Colonic mucosa (tissue), 4 donors: ENCODE results near the gene ZC3H7A. TPM values are rescaled to one million over a fixed set of nuclear protein-coding genes. Genes with fewer than 3 reads are reported as not detected.
"Not testable (repeated sequence)": the region's sequence is repeated elsewhere in the genome, so short reads cannot be mapped to it uniquely, and the experiment has no call there.

Source experiments
- DNase-seq: peaks from one replicate; pipeline ENCODE4 v3.0.0-alpha.2; 2020
- H3K27ac ChIP-seq: fragments of 200-600 bp; one replicate; pipeline ENCODE4 v1.8.0; 2021
- H3K27me3 ChIP-seq: fragments of 200-600 bp; one replicate; pipeline ENCODE4 v1.8.0; 2021
- H3K36me3 ChIP-seq: fragments of 200-600 bp; one replicate; pipeline ENCODE4 v1.8.0; 2021
- H3K4me1 ChIP-seq: fragments of 200-600 bp; one replicate; pipeline ENCODE4 v1.8.0; 2021; ENCODE audit warnings: mild to moderate bottlenecking
- H3K4me3 ChIP-seq: fragments of 200-600 bp; one replicate; pipeline ENCODE4 v1.8.0; 2021
- H3K9ac ChIP-seq, 2 donors: one replicate each; pipeline ENCODE4 v1.7.0; 2013; ENCODE audit warnings: control low read depth in 2 of 2, low read depth in 2 of 2, low read length in 2 of 2
- H3K9me3 ChIP-seq: fragments of 200-600 bp; one replicate; pipeline ENCODE4 v1.8.0; 2021
- CTCF ChIP-seq: fragments of 200-600 bp; IDR thresholded peaks from one replicate; pipeline ENCODE4 v1.8.0; 2022; ENCODE audit warnings: antibody characterized with exemption, mild to moderate bottlenecking
- intact Hi-C: fragments of 100-400 bp; cut with DNase I; formaldehyde crosslinking; loops from one replicate; pipeline ENCODE4 v1.14.1; 2022
- total RNA-seq, 2 donors: library from RNA; stranded (reverse); fragmentation: NEBNext Ultra II Directional in 1 of 2; extraction: Animal tissue kit (Norgen Biotek cat#: 25700) in 1 of 2; gene quantifications; one replicate each; pipeline ENCODE4 v1.2.1, GENCODE V29; 2021
- donor health status: healthy.
- donor health status: DM: no; HTN: no; CAD: no.
- donor health status: DM: no; HTN: no; CAD: no.

The ZC3H7A gene
- total RNA-seq, 2 donors from 2014 or later, result 40.2 to 47.1 TPM

GRCh38 chr16:11828696-11829095 lies 31.6 kb upstream of the ZC3H7A start:
- no peaks in the 10 kb centered on the region for H3K4me1 ChIP-seq
- H3K27ac ChIP-seq, result no peak overlapping the region
- no peaks in the 10 kb centered on the region for H3K27me3 ChIP-seq
- intact Hi-C loops, result no loop called here
- no peak for DNase-seq
- H3K9ac ChIP-seq, result no peak overlapping the region
- TF ChIP-seq CTCF, result no peak
- no peak overlapping the region for H3K4me3 ChIP-seq
- H3K36me3 ChIP-seq, result no peaks in the 10 kb centered on the region
- no peaks in the 10 kb centered on the region for H3K9me3 ChIP-seq

DNA sequence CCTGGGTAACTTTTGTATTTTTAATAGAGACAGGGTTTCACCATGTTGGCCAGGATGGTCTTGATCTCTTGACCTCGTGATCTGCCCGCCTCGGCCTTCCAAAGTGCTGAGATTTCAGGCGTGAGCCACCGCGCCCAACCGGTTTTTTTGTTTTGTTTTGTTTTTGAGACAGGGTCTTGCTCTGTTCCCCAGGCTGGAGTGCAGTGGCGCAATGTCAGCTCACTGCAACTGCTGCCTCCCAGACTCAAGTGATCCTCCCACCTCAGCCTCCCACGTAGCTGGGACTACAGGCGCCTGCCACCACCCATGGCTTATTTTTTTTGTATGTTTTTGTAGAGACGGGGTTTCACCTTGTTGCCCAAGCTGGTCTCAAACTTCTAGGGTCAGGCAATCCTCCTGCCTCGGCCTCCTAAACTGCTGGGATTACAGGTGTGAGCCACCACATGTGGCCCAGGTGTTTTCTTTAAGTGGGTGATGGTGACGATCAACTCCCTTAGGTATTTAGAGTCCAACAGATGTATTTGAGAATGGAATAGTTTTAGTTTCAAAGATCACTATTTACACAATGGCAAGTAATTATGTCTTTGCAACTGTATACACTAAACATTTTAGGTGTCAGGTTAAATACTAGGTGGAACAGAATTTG lies 28.6 kb upstream of the ZC3H7A start:
- H3K36me3 ChIP-seq, intact Hi-C loops, DNase-seq: not testable (repeated sequence)

GRCh38 chr16:11824362-11824761 lies 27.3 kb upstream of the ZC3H7A start:
- TF ChIP-seq CTCF, result no peak
- Histone ChIP-seq H3K27ac (no peak overlapping the region), H3K9ac (no peak overlapping the region), H3K4me3 (no peak overlapping the region), H3K9me3 (no peaks in the 10 kb centered on the region), H3K36me3 (no peaks in the 10 kb centered on the region), H3K4me1 (no peaks in the 10 kb centered on the region), H3K27me3 (no peaks in the 10 kb centered on the region)
- intact Hi-C loops, result no loop called here
- no peak for DNase-seq

More for the DNA sequence above, 28.6 kb upstream of the ZC3H7A start:
- not testable (repeated sequence) for H3K4me3 ChIP-seq, H3K4me1 ChIP-seq, H3K27ac ChIP-seq, H3K27me3 ChIP-seq, H3K9me3 ChIP-seq, H3K9ac ChIP-seq

DNA sequence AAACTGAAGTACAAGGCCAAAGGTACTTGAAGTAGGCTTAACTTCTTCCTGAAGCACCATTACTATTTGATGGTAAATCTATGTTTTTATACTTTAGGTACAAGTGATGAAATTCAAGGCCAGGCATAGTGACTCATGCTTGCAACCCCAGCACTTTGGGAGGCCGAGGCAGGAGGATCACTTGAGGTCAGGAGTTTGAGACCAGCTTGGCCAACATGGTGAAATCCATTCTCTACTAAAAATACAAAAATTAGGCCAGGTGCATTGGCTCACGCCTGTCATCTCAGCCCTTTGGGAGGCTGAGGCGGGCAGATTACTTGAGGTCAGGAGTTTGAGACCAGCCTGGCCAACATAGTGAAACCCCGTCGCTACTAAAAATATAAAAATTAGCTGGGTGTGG lies 26.6 kb upstream of the ZC3H7A start:
- H3K27ac ChIP-seq, H3K4me3 ChIP-seq, H3K4me1 ChIP-seq, H3K9ac ChIP-seq, intact Hi-C loops, H3K9me3 ChIP-seq, DNase-seq, H3K36me3 ChIP-seq, H3K27me3 ChIP-seq: not testable (repeated sequence)

- H3K36me3 ChIP-seq, result no peaks in the 10 kb centered on the region
- no peak for DNase-seq
- no peak overlapping the region for H3K27ac ChIP-seq
- no peak for TF ChIP-seq CTCF
- no peaks in the 10 kb centered on the region for H3K27me3 ChIP-seq
- intact Hi-C loops, result loop anchor here (10.0 kb wide), 2 partner anchors 285 to 425 kb away; no protein-coding TSS in a partner anchor
- no peaks in the 10 kb centered on the region for H3K4me1 ChIP-seq
- H3K9ac ChIP-seq, result no peak overlapping the region
- H3K9me3 ChIP-seq, result no peaks in the 10 kb centered on the region
- H3K4me3 ChIP-seq, result no peak overlapping the region
Measured at GRCh38 chr16:11819798-11820197, 22.7 kb upstream of the ZC3H7A start.

DNA sequence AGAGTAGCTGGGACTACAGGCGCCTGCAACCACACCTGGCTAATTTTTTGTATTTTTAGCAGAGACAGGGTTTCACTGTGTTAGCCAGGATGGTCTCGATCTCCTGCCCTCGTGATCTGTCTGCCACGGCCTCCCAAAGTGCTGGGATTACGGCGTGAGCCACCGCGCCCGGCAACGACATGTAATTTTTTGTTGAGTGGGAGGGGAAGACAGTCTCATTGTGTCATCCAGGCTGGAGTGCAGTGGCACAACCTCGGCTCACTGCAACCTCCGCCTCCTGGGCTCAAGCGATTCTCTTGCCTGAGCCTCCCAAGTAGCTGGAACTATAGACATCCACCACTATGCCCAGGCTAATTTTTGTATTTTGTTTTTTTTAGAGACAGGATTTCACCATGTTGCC lies 21.9 kb upstream of the ZC3H7A start:
- not testable (repeated sequence) for H3K4me3 ChIP-seq, H3K36me3 ChIP-seq, DNase-seq, H3K27me3 ChIP-seq, H3K9me3 ChIP-seq, H3K4me1 ChIP-seq, H3K9ac ChIP-seq, H3K27ac ChIP-seq
- intact Hi-C loops, result loop anchor here (10.0 kb wide), 2 partner anchors 284 to 424 kb away; no protein-coding TSS in a partner anchor

- Histone ChIP-seq H3K27me3 (no peaks in the 10 kb centered on the region), H3K4me1 (no peaks in the 10 kb centered on the region), H3K9ac (no peak overlapping the region), H3K9me3 (no peaks in the 10 kb centered on the region), H3K27ac (no peak overlapping the region), H3K4me3 (no peak overlapping the region), H3K36me3 (no peaks in the 10 kb centered on the region)
- DNase-seq, result no peak
- intact Hi-C loops, result loop anchor here (10.0 kb wide), 2 partner anchors 281 to 421 kb away; no protein-coding TSS in a partner anchor
- no peak for TF ChIP-seq CTCF
Measured at GRCh38 chr16:11816123-11816522, 19.1 kb upstream of the ZC3H7A start.

GRCh38 chr16:11814800-11815199 lies 17.7 kb upstream of the ZC3H7A start:
- H3K4me1 ChIP-seq, H3K36me3 ChIP-seq, H3K9ac ChIP-seq, H3K4me3 ChIP-seq, H3K9me3 ChIP-seq, DNase-seq, H3K27me3 ChIP-seq, H3K27ac ChIP-seq: not testable (repeated sequence)
- intact Hi-C loops, result loop anchor here (10.0 kb wide), 2 partner anchors 280 to 420 kb away; no protein-coding TSS in a partner anchor
